Hematopoietic multipotent progenitor cell treated with erythropoietin and hydrocortisone succinate and interleukin-3 and kit ligand, for 6 days (in vitro differentiated cells): ENCODE measurements around the gene ARHGAP42.

Experiments used
- DNase-seq: peaks from one replicate; pipeline ENCODE4 v3.0.0-alpha.2; 2015

The ARHGAP42 gene

DNA sequence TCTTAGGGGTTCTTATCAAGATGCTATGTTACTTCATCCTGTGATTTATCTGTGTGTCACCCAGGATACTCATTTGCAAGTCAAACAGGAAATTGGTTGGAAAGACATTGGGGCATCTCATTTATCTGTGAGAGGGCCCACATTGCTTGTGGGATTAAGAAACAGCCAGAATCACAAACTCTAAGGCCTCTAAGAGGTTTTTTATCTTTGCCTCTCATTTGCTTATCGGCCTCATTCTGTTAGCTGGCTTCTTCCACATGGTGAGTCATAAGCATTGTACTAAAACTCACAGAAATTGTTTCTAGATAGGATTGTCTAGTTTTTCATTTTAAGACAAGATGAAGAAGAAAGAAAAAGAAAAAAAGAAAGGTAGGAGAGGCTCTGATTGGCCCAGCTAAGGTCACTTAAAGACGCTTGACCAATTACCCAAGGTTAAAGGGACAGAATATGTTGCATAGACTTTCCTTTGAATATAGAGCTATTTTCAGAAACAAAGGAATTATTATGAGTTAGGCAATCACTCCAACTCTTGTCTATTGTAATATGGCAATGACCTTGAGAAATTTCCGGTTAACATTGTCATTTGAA lies 121.9 kb downstream of the ARHGAP42 start:
- DNase-seq, result peak; percentile 95

- DNase-seq, result peak; percentile 22
Measured at GRCh38 chr11:100810146-100810545, 123.1 kb downstream of the ARHGAP42 start.

GRCh38 chr11:100810666-100811065 lies 123.6 kb downstream of the ARHGAP42 start:
- DNase-seq, result no peak

DNA sequence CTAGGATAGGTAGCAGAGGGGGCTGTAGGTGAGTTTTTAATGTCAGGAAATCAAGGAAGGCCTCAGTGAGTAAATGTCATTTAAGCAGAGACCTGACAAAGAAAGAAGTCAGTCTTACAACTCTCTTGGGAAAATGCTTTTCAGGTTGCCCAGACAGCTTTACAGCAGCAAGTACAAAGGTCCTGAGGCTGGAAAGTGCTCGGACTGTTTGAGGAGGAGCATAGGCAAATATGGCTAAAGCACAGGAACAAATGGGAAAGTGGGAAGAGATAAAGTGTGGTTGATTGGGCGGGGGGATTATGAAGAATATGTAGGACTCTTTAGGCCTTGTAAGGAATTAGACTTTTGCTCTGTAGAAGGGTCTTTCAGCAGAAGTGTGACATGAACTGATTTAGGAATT lies 125.4 kb downstream of the ARHGAP42 start:
- DNase-seq, result no peak

DNA sequence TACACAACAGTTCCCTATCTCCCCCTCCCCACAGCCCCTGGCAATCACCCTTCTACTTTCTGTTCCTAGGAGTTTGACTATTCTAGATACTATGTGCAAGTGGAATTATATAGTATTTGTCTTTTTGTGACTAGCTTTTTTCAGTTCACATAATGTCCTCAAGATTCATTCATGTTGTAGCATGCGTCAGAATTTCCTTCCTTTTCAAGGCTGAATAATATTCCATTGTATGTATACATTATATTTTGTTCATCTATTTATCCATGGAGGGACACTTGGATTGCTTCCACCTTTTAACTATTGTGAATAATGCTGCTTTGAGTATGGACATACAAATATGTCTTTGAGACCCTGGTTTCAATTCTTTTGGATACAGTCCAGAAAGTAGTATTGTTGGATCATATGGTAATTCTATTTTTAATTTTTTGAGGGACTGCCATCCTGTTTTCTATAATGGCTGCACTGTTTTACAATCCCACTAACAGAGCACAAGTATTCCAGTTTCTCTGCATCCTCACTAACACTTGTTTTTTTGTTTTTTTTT lies 128.8 kb downstream of the ARHGAP42 start:
- no peak for DNase-seq

GRCh38 chr11:100816823-100817222 lies 129.7 kb downstream of the ARHGAP42 start:
- DNase-seq, result peak; percentile 25

- peak; percentile 5 for DNase-seq
Measured at GRCh38 chr11:100817620-100818019, 130.5 kb downstream of the ARHGAP42 start.

DNA sequence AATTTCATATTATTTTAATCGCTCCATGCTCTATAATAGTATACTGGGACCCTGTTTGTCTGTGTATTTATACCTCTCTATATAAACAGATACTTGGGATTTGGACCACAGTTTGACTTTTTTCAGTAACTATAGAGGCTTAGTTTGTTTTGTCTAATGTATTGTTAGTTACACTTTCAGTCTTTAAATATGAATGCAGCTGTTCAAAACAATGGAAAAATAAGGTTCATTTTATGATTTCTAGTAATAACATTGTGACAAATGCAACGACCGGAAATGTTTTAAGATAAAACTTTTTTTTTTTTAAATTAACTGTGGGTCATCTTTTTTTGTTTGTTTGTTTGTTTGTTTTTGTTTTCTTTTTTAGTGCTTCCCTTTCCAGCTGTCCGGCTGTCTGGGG lies 133.5 kb downstream of the ARHGAP42 start:
- DNase-seq, result no peak

- no peak for DNase-seq
Measured at GRCh38 chr11:100821198-100821597, 134.1 kb downstream of the ARHGAP42 start.

DNA sequence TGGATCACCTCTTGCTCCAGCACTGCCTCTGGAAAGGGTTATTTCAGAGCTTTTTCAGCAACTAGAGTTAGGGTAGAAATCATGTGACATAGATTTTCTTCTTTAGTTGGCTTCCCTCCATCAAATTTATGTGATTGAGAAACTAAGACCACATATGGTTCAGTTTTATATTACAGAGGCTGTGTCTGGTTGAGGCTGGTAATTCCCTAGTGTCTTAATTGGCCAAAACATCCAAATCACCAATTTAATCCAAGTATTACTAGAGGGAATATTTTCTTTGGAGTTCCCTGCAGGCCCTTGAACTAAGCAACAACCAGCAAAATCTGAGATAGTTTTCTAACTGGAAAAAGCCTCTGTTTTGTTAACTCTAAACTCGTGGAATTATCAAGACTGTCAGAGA lies 136.3 kb downstream of the ARHGAP42 start:
- DNase-seq, result no peak

- no peak for DNase-seq
Measured at GRCh38 chr11:100824041-100824809, 137.1 kb downstream of the ARHGAP42 start.

DNA sequence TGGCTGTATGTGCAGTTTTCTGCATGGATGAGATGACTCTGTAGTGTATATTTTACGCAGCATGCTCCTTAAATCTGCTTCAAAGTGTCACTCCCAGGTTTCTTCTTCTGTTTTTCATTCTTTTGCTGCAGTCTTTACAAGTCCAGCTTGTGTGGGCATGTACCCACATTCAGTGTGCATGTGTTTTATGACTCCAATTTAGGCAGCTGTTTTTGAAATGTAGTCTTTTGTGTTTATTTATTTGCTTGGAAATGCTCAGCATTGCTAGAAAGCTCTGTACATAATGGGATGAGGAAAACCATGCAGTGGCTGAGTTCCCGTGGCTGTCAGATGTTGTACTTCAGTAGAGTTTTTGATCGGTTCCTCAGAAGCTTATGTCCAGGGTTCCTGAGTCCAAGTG lies 138.5 kb downstream of the ARHGAP42 start:
- DNase-seq, result no peak

- peak; percentile 52 for DNase-seq
Measured at GRCh38 chr11:100827934-100828661, 141.0 kb downstream of the ARHGAP42 start.

DNA sequence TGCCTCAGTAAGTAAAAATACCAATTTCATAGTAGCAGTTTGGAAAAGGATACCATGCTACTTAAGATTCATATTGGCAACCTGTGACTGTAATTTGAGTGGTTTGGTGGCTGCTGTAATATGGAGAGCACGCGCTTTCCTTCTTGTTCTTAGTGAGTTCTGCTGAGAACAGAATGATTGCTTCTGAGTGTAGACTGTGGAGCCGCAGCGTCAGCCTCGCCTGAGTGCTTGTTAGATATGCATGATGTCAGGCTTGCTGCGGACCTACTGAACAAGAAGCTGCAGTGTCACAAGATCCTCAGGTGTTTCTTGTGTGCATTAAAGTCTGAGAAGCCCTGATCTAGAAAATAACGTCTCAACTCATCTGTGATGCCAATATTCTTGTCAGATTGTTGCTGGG lies 143.2 kb downstream of the ARHGAP42 start:
- no peak for DNase-seq

DNA sequence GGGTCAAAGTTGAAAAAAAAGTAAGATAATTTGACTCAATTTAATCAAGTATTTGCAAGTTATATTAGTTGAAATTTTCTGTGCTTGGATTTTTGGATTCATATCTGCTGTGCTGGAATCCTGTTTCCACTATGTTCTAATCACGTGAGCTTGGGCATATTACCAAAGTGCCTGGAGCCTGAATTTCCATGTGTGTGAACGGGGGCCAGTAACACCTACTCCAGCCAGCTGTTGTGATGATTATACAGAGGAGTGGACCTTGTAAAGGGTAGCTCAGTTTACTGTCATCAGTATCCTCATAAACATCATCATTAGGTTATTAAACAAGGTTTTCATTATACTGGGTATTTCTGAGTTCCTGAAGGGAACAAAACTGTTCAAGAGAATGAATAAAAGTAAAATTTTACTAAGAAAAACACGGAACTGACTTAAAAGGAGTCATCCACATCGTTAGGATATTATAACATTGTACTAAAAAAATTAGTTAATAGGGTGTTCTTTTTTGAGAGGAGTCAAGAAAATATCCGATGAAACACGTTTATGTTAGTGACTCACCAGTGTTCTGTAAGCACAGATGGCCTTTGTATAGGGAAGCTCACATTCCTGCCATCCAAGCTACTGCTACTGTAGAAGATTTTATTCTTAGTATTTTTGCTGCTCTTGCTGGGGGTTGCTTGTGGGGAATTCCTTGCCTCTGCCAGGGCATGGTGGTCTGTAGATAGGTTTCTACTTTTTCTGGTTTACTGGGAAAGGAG lies 144.1 kb downstream of the ARHGAP42 start:
- no peak for DNase-seq

DNA sequence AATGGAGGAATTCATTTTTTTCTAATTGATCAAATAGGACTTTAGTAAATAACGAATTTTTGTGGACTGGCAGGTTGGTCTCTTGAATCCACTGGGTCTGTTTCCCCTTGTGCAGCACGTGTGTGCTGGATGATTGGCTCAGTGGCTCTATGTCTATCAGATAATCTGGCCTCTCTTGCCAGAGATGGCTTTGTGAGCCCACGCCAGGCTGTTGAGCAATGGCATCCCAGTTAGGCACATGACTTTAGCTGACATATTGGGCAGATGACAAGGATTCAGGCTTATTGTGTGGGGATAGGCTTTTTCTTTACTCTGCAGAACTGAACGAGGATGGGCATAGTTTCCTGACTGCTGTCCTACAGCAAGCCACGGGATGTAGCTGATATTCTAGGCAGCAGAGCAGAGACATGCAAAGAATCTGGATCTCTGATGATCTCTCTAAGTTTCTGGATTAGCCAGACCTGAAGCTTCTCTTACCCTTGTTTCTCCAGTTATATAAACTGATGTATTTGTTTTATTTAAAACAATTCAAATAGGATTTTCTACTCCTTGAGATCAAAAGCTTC lies 144.9 kb downstream of the ARHGAP42 start:
- no peak for DNase-seq

- DNase-seq, result no peak
Measured at GRCh38 chr11:100832829-100833228, 145.7 kb downstream of the ARHGAP42 start.

GRCh38 chr11:100833276-100833675 lies 146.2 kb downstream of the ARHGAP42 start:
- DNase-seq, result no peak

DNA sequence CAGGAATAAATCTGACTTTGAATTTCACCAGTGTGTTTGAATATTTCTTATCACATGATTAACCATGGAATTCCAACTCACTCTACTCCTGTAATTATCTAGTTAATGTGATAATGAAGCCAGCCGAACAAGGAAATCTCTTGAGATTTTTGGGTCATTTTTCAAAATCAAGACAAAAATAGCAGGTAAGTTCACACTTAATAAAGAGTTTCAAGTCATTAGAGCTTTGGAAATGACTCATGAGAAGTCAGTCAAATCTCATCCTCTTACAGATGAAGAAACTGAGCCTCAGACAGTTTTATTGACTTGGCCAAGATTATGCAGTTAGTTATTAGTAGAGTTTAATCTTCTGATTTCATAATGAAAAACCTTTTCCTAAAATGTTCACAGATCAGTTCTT lies 148.8 kb downstream of the ARHGAP42 start:
- DNase-seq, result no peak

DNA sequence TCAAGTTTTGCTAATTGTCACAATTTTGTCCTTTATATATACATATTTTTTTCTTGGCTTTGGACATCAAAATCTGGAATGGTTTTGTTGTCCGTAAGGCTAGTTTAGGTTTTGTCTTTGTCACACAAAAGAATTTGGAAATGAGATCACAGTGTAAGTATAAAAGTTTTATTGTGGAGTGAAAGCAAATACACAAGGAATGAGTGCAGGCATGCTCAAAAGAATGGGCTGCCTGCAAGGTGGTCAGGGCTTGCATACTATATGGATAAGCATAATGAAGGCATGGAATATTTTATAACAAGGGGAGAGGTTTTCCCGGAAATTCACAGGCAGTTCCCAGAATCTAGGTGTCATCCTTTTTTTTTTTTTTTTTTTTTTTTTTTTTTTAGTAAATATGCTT lies 150.2 kb downstream of the ARHGAP42 start:
- DNase-seq, result no peak

GRCh38 chr11:100841711-100842407 lies 154.8 kb downstream of the ARHGAP42 start:
- DNase-seq, result no peak

- no peak for DNase-seq
Measured at GRCh38 chr11:100847696-100848216, 160.7 kb downstream of the ARHGAP42 start.
